HEK293 (cell line): Measurements from ENCODE around the gene THSD4.

Experiments used
- GLIS2 ChIP-seq: fragments of 450-650 bp; formaldehyde crosslinking; IDR thresholded peaks from 2 replicates; pipeline ENCODE4 v1.5.1; 2016; ENCODE audit warnings: missing biosample characterization, missing genetic modification characterization
- HOXD13 ChIP-seq: sonication (generic); formaldehyde crosslinking; IDR thresholded peaks from 2 replicates; pipeline ENCODE4 v1.8.0; 2022; ENCODE audit warnings: missing genetic modification reagents, borderline replicate concordance
- KLF1 ChIP-seq: fragments of 450-650 bp; formaldehyde crosslinking; IDR thresholded peaks from 2 replicates; pipeline ENCODE4 v1.5.1; 2016; ENCODE audit warnings: missing biosample characterization, missing genetic modification characterization
- KLF17 ChIP-seq: fragments of 450-650 bp; formaldehyde crosslinking; IDR thresholded peaks from 2 replicates; pipeline ENCODE4 v1.5.1; 2016; ENCODE audit warnings: missing biosample characterization, missing genetic modification characterization
- KLF7 ChIP-seq: fragments of 450-650 bp; formaldehyde crosslinking; IDR thresholded peaks from 2 replicates; pipeline ENCODE4 v1.5.1; 2016; ENCODE audit warnings: missing biosample characterization, missing genetic modification characterization, borderline replicate concordance
- KLF8 ChIP-seq: fragments of 450-650 bp; formaldehyde crosslinking; IDR thresholded peaks from 2 replicates; pipeline ENCODE4 v1.5.1; 2016; ENCODE audit warnings: missing biosample characterization, missing genetic modification characterization
- PRDM1 ChIP-seq: fragments of 450-650 bp; formaldehyde crosslinking; IDR thresholded peaks from 2 replicates; pipeline ENCODE4; 2016; ENCODE audit warnings: missing biosample characterization, missing genetic modification characterization
- SCRT1 ChIP-seq: fragments of 450-650 bp; formaldehyde crosslinking; IDR thresholded peaks from 2 replicates; pipeline ENCODE4 v1.5.1; 2016; ENCODE audit warnings: missing biosample characterization, missing genetic modification characterization, borderline replicate concordance
- SCRT2 ChIP-seq: fragments of 450-650 bp; formaldehyde crosslinking; IDR thresholded peaks from 2 replicates; pipeline ENCODE4 v1.5.1; 2016; ENCODE audit warnings: missing biosample characterization, missing genetic modification characterization
- SETDB1 ChIP-seq: IDR thresholded peaks from one replicate; pipeline ENCODE4 v1.6.1; 2017; ENCODE audit warnings: mild to moderate bottlenecking, low read length, moderate library complexity, mixed read lengths; ENCODE audit not compliant: insufficient read length
- ZBTB48 ChIP-seq: fragments of 450-650 bp; formaldehyde crosslinking; IDR thresholded peaks from 2 replicates; pipeline ENCODE4 v1.5.1; 2016; ENCODE audit warnings: missing biosample characterization, missing genetic modification characterization
- ZFP37 ChIP-seq: fragments of 450-650 bp; formaldehyde crosslinking; IDR thresholded peaks from 2 replicates; pipeline ENCODE4 v1.5.1; 2016; ENCODE audit warnings: missing biosample characterization, missing genetic modification characterization
- ZNF140 ChIP-seq: fragments of 450-650 bp; formaldehyde crosslinking; IDR thresholded peaks from 2 replicates; pipeline ENCODE4 v1.5.1; 2016; ENCODE audit warnings: missing biosample characterization, missing genetic modification characterization
- ZNF146 ChIP-seq: fragments of 450-650 bp; formaldehyde crosslinking; IDR thresholded peaks from 2 replicates; pipeline ENCODE4 v1.5.1; 2016; ENCODE audit warnings: missing biosample characterization, missing genetic modification characterization
- ZNF211 ChIP-seq: fragments of 450-650 bp; formaldehyde crosslinking; IDR thresholded peaks from 2 replicates; pipeline ENCODE4 v1.5.1; 2016; ENCODE audit warnings: low read depth, missing biosample characterization, missing genetic modification characterization
- ZNF214 ChIP-seq: fragments of 450-650 bp; formaldehyde crosslinking; IDR thresholded peaks from 2 replicates; pipeline ENCODE4 v1.5.1; 2017; ENCODE audit warnings: missing biosample characterization, mild to moderate bottlenecking, missing genetic modification characterization, borderline replicate concordance
- ZNF221 ChIP-seq: fragments of 450-650 bp; formaldehyde crosslinking; IDR thresholded peaks from 2 replicates; pipeline ENCODE4 v1.5.1; 2017; ENCODE audit warnings: missing biosample characterization, missing genetic modification characterization, borderline replicate concordance
- ZNF302 ChIP-seq: fragments of 450-650 bp; formaldehyde crosslinking; IDR thresholded peaks from 2 replicates; pipeline ENCODE4 v1.5.1; 2016; ENCODE audit warnings: missing biosample characterization, missing genetic modification characterization, low read depth
- ZNF366 ChIP-seq: fragments of 450-650 bp; formaldehyde crosslinking; conservative IDR thresholded peaks from 2 replicates; pipeline ENCODE4 v1.5.1; 2016; ENCODE audit warnings: missing biosample characterization, missing genetic modification characterization
- ZNF394 ChIP-seq: fragments of 450-650 bp; formaldehyde crosslinking; IDR thresholded peaks from 2 replicates; pipeline ENCODE4 v1.5.1; 2016; ENCODE audit warnings: missing biosample characterization, missing genetic modification characterization, mild to moderate bottlenecking, moderate library complexity, borderline replicate concordance
- ZNF621 ChIP-seq: fragments of 450-650 bp; formaldehyde crosslinking; IDR thresholded peaks from 2 replicates; pipeline ENCODE4 v1.5.1; 2017; ENCODE audit warnings: missing biosample characterization, missing genetic modification characterization
- ZNF624 ChIP-seq: fragments of 450-650 bp; formaldehyde crosslinking; IDR thresholded peaks from 2 replicates; pipeline ENCODE4 v1.5.1; 2017; ENCODE audit warnings: missing biosample characterization, missing genetic modification characterization
- ZNF629 ChIP-seq: fragments of 450-650 bp; formaldehyde crosslinking; IDR thresholded peaks from 2 replicates; pipeline ENCODE4 v1.5.1; 2017; ENCODE audit warnings: missing biosample characterization, missing genetic modification characterization
- ZNF645 ChIP-seq: fragments of 450-650 bp; formaldehyde crosslinking; IDR thresholded peaks from 2 replicates; pipeline ENCODE4; 2016; ENCODE audit warnings: missing biosample characterization, missing genetic modification characterization
- ZNF777 ChIP-seq: fragments of 450-650 bp; formaldehyde crosslinking; IDR thresholded peaks from 2 replicates; pipeline ENCODE4 v1.5.1; 2017; ENCODE audit warnings: missing biosample characterization, missing genetic modification characterization, borderline replicate concordance
- ZNF791 ChIP-seq: fragments of 450-650 bp; formaldehyde crosslinking; IDR thresholded peaks from 2 replicates; pipeline ENCODE4 v1.5.1; 2016; ENCODE audit warnings: missing biosample characterization, missing genetic modification characterization
- ZSCAN30 ChIP-seq: fragments of 450-650 bp; IDR thresholded peaks from 2 replicates; pipeline ENCODE4 v1.5.1; 2018; ENCODE audit warnings: missing biosample characterization, mild to moderate bottlenecking, missing genetic modification characterization, moderate library complexity
- TF ChIP-seq, protein P1 (sequence below): fragments of 450-650 bp; formaldehyde crosslinking; IDR thresholded peaks from 2 replicates; pipeline ENCODE4 v1.5.1; 2016; ENCODE audit warnings: missing biosample characterization, missing genetic modification characterization
- TF ChIP-seq, protein P2 (sequence below): fragments of 450-650 bp; formaldehyde crosslinking; IDR thresholded peaks from 2 replicates; pipeline ENCODE4 v1.5.1; 2016; ENCODE audit warnings: missing biosample characterization, missing genetic modification characterization
- TF ChIP-seq, protein P3 (sequence below): sonication (generic); formaldehyde crosslinking; IDR thresholded peaks from 2 replicates; pipeline ENCODE4 v1.8.1; 2022; ENCODE audit warnings: mild to moderate bottlenecking, moderate library complexity, missing genetic modification reagents
- TF ChIP-seq, protein P4 (sequence below): fragments of 450-650 bp; formaldehyde crosslinking; IDR thresholded peaks from 2 replicates; pipeline ENCODE4 v1.5.1; 2016; ENCODE audit warnings: missing biosample characterization, missing genetic modification characterization

THSD4 gene

DNA sequence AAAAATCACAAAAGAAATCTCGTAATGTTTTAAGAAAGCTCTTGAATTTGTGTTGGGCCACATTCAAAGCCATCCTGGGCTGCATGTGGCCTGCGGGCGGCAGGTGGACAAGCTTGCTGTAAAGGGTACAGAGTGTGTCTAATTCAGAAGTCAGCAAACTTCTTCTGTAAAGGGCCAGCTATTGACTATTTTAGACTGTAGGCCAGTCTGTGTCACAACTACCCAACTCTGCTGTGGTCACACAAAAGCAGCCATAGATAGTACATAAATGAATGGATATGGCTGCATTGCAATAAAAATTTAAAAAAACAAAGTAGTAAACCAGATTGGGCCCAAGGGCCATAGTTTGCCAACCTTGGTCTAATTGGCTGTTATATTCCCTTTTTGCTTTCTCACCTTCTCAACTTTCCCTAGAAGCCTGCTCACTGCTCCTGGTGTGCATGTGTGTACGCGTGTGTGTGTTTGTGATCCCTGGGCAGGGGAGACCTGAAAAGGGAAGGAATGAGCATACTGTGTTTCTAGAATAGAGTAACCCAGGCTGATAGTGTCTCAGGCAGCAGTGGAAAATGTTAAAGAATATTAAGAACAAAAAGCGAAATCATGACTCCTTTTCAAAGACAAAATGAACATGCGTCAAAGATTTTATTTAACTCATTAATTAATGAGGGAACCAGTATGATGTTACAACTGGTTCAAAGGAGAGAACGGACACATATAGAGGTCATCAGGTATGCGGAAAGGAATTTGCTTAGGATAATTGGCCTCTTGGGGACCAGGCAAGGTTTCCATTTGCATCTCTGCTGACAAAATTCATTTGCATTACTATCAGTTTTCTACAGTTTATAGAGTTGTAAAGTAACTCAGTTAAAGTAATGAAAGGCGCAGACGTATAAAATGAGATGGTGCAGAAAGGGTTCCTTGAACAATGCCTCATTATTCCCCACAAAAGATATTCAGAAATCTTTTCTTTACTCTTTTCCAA is 248.0 kb downstream of the THSD4 start (continued):
- TF ChIP-seq, protein P1, sequence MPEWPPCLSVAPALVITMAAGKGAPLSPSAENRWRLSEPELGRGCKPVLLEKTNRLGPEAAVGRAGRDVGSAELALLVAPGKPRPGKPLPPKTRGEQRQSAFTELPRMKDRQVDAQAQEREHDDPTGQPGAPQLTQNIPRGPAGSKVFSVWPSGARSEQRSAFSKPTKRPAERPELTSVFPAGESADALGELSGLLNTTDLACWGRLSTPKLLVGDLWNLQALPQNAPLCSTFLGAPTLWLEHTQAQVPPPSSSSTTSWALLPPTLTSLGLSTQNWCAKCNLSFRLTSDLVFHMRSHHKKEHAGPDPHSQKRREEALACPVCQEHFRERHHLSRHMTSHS (tag by site-specific recombination): no peak
- TF ChIP-seq ZNF366: no peak
- no peak for TF ChIP-seq SETDB1
- TF ChIP-seq ZNF791 (tag by site-specific recombination): no peak
- TF ChIP-seq ZNF140: no peak
- no peak for TF ChIP-seq ZNF624 (tag by site-specific recombination)
- TF ChIP-seq KLF1: no peak
- TF ChIP-seq, protein P2, sequence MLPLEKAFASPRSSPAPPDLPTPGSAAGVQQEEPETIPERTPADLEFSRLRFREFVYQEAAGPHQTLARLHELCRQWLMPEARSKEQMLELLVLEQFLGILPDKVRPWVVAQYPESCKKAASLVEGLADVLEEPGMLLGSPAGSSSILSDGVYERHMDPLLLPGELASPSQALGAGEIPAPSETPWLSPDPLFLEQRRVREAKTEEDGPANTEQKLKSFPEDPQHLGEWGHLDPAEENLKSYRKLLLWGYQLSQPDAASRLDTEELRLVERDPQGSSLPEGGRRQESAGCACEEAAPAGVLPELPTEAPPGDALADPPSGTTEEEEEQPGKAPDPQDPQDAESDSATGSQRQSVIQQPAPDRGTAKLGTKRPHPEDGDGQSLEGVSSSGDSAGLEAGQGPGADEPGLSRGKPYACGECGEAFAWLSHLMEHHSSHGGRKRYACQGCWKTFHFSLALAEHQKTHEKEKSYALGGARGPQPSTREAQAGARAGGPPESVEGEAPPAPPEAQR (tag by site-specific recombination): no peak
- no peak for TF ChIP-seq ZNF211 (tag by site-specific recombination)
- TF ChIP-seq KLF17 (tag by site-specific recombination): no peak
- no peak for TF ChIP-seq HOXD13
- TF ChIP-seq ZFP37 (tag by site-specific recombination): no peak
- peak; percentile 73; the same call in 1 of the 2 replicates for TF ChIP-seq PRDM1 (tag by site-specific recombination)
- TF ChIP-seq SCRT2 (tag by site-specific recombination): no peak
- no peak for TF ChIP-seq ZNF146 (tag by site-specific recombination)
- TF ChIP-seq KLF7 (tag by site-specific recombination): no peak
- TF ChIP-seq, protein P3, sequence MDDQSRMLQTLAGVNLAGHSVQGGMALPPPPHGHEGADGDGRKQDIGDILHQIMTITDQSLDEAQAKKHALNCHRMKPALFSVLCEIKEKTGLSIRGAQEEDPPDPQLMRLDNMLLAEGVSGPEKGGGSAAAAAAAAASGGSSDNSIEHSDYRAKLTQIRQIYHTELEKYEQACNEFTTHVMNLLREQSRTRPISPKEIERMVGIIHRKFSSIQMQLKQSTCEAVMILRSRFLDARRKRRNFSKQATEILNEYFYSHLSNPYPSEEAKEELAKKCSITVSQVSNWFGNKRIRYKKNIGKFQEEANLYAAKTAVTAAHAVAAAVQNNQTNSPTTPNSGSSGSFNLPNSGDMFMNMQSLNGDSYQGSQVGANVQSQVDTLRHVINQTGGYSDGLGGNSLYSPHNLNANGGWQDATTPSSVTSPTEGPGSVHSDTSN: no peak
- peak; percentile 74 for TF ChIP-seq ZSCAN30 (tag by site-specific recombination)
- TF ChIP-seq GLIS2 (tag by site-specific recombination): no peak
- peak; percentile 44; the same call in 1 of the 2 replicates for TF ChIP-seq ZBTB48 (tag by site-specific recombination)
- TF ChIP-seq ZNF302: no peak
- no peak for TF ChIP-seq KLF8
- TF ChIP-seq, protein P4, sequence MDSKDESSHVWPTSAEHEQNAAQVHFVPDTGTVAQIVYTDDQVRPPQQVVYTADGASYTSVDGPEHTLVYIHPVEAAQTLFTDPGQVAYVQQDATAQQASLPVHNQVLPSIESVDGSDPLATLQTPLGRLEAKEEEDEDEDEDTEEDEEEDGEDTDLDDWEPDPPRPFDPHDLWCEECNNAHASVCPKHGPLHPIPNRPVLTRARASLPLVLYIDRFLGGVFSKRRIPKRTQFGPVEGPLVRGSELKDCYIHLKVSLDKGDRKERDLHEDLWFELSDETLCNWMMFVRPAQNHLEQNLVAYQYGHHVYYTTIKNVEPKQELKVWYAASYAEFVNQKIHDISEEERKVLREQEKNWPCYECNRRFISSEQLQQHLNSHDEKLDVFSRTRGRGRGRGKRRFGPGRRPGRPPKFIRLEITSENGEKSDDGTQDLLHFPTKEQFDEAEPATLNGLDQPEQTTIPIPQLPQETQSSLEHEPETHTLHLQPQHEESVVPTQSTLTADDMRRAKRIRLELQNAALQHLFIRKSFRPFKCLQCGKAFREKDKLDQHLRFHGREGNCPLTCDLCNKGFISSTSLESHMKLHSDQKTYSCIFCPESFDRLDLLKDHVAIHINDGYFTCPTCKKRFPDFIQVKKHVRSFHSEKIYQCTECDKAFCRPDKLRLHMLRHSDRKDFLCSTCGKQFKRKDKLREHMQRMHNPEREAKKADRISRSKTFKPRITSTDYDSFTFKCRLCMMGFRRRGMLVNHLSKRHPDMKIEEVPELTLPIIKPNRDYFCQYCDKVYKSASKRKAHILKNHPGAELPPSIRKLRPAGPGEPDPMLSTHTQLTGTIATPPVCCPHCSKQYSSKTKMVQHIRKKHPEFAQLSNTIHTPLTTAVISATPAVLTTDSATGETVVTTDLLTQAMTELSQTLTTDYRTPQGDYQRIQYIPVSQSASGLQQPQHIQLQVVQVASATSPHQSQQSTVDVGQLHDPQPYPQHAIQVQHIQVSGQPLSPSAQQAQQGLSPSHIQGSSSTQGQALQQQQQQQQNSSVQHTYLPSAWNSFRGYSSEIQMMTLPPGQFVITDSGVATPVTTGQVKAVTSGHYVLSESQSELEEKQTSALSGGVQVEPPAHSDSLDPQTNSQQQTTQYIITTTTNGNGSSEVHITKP (tag by site-specific recombination): no peak
- no peak for TF ChIP-seq ZNF629 (tag by site-specific recombination)
- no peak for TF ChIP-seq ZNF645 (tag by site-specific recombination)
- TF ChIP-seq ZNF394 (tag by site-specific recombination): no peak
- no peak for TF ChIP-seq ZNF221 (tag by site-specific recombination)
- TF ChIP-seq SCRT1: no peak
- TF ChIP-seq ZNF777 (tag by site-specific recombination): no peak
- TF ChIP-seq ZNF214 (tag by site-specific recombination): no peak
- no peak for TF ChIP-seq ZNF621 (tag by site-specific recombination)
